T follicular helper cell (primary cell): ENCODE data around the gene LAMC3.

ENCODE experiments used
- DNase-seq: peaks from one replicate; pipeline ENCODE4 v3.0.0-alpha.2; 2020; ENCODE audit warnings: low read depth

LAMC3 gene

DNA sequence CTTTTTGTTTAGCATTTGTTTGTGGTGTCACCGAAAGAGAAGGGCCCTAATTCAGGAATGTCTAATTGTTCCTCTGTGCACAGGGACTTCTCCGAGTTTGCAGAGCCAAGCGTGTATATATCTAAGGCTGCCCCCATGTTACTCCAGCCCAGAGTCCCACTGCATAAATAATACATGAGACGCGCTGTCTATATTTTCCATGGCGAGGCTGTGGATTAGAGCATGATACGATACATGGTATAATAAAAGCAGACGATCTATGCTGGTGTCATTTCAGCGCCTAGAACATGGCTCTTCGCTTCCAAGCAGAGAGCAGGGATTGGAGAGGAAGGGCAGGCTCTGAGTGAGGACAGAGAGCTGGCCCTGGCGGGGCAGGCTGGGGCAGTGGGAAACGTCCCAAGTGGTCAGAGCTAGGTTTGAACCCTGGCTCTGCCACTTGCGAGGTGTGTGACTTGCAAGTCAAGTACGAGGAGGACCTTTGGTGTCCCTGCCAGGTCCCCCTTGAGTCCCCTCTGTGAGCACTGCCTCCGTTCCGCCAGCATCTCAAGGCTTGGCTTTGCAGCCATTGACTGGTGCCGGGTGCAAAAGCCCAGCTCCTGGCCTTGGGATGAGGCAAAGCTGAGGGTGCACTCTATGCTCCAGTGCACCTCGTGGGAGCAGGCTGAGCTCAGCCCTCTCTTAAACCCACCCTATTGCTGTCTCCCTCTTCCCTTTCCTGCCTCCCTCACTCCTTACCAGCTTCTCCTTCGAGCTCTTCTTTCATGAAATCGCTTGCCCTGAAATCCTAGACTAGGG, 29.2 kb upstream of the LAMC3 start:
- no peak for DNase-seq

DNA sequence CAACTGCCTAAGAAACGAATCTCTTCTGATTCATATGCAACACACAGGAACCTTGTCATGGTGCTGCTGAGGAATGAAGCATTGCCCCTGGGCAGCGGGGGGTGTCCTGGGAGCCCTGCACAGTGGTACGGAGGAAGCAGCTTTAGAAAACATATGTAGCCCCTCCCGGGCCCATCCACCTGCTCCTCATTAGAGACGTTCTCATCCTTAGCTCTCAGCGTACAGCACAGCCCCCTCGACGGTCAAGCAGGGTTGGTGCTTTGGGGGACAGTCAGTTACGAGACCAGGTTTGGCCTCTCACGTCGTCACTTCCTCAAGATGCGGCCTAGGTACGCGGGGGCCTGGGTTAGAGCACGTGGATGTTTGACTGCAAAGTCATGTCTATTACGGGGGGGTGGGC, 28.4 kb upstream of the LAMC3 start:
- no peak for DNase-seq

DNA sequence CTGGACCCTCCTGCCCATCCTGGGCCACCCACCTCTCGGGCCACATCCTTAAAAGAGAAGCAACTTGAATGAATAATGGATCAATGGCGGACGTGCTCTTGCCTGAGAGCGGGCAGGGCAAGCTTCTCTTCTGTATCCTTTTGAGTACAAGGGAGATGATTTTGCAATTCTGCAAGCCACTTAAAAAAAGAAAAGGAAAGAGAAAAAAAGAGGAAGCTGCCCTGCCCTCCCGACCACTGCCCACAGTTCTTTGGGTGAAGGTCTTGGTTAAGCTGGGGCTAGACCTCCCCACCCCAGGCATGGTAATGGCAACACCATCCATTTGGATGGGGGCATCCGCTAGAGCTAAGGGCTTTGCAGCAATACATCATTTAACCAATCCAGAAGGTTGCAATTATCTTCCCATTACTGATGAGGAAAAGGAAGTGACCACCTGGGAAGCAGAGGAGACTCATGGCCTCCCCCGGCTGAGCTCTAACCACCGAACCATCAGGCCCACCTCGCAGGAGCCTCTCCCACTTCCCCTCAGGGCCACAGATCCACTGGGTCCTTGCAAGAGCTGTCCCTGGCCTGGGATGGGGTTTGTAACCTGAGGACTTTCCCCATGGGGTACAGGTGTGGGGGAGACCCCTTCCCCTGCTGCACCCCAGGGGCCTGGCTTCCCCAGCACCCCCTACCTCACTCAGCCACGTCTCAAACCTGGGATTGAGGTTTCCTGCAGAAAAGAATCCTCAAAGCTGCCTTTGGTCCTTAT, 27.8 kb upstream of the LAMC3 start:
- DNase-seq: no peak

DNA sequence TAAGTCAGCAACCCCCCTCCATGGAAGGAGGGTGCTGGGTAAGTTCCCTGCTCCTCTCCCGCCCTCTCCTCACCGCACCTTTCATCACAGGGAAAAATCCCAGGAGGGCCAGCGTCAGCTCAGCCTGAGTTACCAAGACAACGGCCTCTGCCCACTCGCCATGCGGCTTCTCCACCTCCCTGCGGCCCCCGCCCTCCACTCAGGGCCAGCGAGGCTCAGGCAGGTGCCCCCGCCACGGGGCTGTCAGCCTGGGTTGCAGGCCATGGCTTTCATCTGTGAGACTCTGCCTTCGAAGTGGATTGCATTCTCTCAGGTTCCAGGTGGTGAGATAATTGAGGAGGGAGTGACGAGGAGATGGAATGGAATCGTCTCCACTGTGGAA, 27.2 kb upstream of the LAMC3 start:
- DNase-seq: no peak

DNA sequence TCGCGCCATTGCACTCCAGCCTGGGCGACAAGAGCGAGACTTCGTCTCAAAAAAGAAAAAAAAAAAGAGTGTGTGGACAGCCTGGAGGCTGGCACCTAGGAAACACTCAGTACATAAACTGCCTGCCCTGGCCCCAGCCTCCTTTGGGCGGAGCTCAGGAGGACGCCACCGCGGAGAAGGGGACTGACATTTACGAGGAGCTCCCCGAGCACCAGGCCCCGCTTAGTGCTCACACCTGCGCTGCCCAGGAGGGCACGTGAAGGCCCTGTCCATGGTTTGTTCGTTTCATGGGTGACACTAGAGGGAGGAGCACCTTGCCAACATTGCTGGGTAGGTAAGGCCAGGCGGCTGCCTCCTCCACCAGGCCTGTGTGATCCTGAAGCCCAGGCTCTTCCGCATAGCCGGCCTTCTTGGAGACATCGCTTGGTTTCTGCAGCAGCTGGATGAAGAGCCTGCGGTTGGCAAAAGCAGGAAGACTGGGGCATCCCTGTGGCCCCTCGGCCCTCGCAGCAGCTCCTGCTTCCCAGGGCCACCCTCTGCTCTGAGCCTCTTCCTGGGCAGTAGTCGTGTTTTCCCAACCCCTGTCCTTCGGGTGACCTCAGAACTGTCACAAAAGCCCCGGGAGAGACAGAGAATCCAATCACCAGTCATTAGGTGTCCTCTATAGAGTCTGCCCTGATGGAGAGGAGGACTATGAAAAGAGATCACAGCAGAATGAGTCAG, 26.2 kb upstream of the LAMC3 start:
- DNase-seq: no peak

DNA sequence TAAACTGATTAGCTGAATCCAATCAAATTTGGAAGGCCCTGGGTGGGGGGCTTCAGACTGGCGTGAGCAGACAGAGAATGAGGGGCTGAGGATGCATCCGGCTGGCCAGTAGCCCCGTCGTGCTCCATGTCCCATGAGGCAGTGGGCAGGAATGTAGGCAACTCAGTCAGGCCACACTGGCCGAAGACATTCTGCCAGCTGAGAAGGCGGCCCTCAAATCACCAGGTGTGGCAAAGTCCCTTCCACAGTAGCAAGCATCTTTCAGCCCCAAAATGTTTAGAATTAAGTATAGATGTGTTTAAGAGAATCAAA, 25.7 kb upstream of the LAMC3 start:
- no peak for DNase-seq

DNA sequence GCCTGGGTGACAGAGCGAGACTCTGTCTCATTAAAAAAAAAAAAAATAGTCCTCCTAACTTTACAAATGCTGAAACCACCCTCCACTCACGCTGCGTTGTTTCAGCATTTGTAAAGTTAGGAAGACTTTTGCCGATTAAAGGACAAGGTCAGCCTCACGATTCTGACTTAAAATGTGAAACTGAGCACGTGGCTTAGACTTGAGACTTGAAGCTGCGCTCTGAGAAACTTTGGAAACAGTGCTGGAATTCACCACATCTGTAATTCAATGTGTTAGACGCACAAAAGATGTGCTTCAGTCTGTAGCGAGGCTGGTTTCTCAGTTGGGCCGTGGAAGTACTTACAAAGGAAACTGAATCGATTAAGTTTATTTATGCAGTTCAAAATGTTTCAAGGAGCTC, 25.0 kb upstream of the LAMC3 start:
- no peak for DNase-seq

DNA sequence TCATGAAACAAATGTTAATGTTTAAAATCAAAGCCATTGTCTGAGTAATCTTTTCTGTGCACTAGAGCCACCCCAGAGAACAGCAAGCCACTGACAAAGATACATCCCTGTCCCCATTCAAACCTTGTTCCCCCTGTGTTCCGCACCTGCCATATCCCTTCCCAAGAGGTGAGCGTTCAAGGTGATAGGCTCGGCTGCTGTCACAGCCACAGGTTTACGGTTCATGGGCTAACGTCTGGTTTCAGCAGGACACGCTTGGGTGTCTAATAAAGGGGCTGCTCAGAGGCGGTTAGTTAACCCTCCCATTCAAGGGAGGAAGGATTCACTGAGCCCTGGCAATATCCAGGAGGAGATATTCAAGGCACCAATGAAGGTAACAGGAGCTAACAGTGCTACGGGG, 24.5 kb upstream of the LAMC3 start:
- DNase-seq: no peak

DNA sequence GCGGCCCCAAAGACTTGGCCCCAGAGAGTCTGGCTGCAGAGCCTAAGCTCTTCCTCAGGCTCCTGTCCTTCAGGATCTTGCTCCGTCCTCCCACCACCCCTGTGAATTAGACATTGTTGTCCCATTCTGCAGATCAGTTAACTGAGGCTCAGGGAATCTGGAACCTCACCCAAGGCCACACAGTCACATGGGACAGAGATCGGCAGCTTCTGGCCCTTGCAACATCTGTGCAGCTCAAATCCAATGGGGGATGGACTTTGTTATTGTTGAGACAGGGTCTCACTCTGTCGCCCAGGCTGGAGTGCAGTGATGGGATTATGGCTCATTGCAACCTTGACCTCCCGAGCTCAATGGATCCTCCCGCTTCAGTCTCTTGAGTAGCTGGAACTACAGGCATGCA, 23.9 kb upstream of the LAMC3 start:
- no peak for DNase-seq

DNA sequence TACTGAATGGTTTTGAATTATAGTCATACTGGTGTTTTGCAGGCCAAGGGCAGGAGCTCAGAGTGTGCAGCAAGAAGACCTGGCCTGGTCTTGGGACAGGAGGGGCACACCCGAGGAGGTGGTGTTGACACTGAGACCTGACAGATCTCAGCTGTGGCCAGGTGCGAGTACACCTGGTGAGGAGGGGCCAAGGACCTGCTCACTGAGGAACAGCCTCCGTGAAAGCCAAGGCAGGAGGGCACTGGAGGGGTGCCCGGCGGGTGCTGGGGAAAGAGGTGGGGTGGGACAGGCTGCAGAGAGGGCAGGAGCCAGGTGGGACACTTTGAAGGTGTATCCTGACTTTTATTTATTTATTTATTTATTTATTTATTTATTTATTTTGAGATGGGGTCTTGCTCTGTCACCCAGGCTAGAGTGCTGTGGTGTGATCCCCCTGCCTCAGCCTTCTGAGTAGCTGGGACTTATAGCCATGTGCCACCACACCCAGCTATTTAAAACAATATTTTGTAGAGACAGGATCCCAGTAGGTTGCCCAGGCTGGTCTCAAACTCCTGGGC, 23.3 kb upstream of the LAMC3 start:
- no peak for DNase-seq

DNA sequence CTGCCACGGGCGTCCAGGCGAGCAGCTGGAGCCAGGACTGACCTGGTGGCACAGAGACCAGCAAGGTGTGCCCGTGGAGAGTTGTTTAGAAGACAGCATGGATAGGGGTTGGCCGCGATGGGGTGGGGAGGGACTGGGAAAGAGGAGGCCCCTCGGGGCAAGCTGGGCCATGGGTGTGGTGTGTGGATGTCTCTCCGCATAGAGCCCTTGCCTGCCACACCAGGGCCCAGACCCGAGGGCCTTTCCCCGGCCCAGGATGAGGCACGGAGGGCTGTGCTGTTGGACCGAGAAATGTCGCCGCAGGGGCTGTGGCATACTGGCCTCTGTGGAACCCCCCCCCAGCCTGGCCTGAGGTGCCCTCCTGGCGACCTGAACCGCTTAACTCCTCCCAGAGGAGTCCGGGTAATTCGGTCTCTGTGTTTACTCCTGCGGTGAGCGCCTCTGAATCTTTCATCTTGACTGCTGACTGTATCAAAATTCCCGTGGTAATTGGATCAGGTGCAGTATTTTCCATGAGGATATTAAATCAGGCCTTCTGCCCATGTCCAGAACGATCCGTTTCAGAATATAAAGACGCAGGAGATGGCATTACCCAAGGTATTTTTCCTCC, 22.5 kb upstream of the LAMC3 start:
- DNase-seq: no peak

DNA sequence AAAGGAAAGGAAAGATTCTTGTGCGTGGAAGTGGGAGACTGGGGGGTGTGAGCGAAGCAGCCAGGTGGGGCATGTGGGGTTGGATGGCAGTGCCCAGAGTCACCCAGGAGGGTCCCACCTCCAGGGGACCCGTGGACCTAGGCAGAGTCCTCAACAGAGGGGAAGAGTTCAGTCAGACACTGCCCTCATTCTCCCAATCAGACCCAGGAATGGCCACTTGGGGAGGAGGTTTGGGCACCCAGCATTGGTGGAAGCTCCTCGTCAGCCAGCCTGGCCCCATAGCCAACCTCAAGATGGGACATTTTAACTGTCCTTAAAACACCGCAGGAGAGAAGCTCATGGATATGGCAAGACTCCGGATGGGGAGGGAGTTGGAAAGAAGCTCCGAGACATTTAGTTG, 21.9 kb upstream of the LAMC3 start:
- DNase-seq: no peak

DNA sequence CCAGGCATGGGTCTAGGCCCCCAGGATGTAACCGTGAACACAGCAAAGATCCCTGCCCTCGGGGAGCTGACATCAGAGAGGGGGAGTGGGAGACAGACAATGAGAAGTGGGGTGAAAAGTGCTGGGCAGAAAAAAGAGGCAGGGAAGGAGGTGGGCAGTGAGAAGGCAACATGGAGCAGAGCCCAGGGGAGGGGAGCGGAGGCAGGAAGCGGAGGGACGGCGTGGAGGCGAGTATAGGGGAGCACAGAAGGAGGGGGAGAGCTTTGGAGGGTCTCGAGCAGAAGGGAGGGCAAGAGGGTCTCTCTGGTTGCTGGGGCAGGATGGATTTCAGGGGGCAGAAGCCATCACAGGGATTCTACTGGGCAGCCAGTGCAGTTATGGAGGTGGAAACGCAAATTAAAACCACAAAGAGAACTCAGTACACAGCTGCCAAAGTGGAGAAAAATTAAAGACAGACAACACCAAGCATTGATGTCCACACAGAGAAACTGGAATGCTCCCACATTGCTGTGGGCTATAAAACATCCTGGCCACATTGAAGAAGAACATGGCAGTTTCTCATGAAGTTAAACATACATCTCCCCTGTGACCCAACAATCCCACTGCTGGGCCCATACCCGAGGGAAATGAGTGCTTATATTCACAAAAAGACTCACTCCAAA, 21.1 kb upstream of the LAMC3 start:
- DNase-seq: no peak

DNA sequence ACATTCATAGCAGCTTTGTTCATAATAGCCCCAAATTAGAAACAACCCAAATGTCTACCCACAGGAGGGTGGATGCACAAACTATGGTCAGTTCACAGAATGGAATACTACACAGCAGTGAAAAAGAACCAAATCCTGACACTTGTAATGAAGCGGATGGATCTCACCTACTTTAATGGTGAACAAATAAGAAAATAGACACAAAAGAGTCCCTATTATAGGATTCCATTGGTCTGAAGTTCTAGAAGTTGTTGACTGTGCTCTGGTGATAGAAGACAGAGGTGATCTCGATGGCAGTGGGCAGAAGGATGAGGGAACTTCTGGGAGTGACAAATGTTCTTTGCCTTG, 20.6 kb upstream of the LAMC3 start:
- DNase-seq: no peak

DNA sequence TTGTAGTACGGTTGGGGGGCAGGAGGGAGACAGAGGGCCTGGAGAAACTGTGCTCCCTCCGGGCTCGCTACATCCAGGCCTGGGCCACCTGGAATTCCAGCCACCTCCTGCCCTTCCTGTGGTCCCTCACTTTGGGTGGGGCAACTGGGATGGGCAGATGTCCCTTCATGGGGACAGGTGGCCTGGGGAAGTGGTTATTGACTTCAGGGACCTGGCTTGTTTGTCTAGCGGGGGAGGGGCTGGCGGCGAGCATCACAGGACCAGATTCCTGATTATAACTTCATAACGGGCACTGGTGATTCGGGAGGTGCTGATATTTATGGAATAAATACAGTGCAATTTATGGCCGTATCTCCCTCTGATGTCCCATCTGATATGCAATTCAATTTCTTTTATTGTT, 20.1 kb upstream of the LAMC3 start:
- no peak for DNase-seq

DNA sequence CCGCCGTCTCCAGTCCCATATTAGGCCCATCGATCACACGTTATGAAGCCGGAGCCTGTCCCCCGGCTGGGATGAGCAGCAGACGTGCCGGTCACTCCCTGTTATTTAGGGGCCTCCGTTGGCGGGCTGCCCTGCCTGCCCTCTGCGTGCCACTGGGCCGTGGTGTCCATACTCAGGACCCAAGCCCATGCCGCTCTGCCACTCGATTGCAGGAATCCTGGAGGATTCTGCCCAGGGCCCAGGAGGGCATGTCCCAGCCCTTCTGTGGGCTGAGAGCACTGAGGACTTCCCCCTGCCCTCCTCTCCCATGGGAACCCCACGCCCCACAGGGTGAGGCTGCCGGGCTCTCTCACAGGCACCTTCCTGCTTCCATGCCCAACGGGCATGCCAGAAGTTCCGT, 19.6 kb upstream of the LAMC3 start:
- DNase-seq: no peak

DNA sequence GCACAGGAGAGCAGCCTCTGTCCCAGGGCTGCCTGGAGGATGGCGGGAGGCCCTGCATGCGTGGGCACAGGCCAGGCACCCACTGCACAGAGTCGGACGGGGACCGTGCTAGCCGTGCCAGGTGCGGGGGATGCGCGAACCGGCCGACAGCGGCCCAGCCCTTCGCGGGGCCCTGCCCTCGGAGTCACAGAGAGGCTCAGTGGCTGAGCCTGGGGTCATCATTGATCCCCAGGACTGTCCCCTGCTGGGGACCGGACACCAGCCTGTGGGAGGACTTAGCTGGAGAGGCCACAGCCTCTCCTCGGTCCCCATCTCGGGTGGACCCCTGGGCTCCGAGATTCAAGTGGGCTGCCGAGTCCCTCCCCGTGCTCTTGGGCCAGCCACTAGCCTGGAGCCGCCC, 19.1 kb upstream of the LAMC3 start:
- DNase-seq: no peak

DNA sequence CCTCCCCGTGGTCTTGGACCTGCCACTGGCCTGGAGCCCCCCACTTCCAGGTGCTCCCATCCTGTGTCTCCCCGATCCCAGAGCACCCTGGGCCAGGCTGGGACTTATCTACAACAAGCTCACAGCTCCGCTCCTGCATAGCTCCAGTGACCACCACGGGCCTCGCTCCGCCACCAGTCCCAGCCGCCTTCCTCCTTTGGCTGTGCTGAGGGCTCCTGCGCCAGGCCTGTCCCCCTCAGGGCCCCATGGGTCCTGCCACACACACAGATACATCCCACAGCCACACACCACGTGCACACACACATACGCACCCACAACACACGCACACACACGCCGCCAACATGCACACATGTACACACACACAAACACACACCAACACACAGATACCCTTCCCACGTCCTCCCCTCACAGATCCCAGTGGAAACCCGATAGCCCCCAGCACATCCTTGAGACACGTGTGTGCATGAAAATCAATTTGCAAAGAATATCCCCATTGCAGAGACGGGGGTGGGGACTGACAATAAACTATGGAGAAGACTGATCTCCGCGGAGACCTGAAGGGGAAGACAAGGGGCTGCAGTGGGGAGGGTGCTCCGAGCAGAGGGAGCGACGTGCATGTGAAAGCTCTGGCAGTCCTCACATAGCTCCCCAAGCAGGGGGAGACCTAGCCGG, 18.5 kb upstream of the LAMC3 start:
- no peak for DNase-seq

DNA sequence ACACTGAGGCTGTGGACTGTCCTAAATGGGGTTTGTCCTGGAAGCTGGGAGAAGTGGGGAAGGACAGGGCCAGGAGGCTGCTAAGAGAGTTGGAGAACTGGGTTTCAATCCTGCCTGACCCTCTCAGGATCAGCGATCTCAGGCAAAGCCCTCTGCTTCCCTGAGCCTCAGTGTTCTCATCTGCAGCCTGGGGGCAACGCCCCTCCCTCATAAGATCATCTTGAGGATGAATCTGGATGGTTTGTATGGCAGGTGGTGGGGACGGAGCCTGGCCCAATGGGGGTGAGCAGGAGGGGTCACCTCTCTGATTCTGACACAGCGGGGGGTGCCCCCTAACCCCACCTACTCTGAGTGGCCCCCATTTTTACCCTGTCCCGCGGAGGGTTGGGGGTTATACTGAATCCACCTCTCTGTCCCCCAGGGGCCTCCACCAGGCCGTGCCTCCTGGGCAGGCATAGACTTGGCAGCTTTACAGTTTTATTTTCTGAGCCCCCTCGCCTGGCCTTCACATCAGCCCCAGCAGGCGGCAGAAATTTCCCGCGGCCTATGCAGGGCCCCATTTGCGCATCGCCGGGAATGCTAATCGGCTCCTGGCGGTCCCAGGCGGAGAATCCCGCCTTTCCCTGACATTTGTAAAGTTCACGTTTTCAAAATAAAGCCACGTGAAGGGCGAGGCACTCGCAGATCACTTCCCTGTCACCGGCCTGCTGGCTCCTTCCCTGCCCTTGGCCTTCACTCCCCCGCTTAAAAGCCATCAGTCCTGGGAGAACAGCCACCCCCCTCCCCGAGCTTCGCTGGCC, 17.8 kb upstream of the LAMC3 start:
- DNase-seq: no peak

DNA sequence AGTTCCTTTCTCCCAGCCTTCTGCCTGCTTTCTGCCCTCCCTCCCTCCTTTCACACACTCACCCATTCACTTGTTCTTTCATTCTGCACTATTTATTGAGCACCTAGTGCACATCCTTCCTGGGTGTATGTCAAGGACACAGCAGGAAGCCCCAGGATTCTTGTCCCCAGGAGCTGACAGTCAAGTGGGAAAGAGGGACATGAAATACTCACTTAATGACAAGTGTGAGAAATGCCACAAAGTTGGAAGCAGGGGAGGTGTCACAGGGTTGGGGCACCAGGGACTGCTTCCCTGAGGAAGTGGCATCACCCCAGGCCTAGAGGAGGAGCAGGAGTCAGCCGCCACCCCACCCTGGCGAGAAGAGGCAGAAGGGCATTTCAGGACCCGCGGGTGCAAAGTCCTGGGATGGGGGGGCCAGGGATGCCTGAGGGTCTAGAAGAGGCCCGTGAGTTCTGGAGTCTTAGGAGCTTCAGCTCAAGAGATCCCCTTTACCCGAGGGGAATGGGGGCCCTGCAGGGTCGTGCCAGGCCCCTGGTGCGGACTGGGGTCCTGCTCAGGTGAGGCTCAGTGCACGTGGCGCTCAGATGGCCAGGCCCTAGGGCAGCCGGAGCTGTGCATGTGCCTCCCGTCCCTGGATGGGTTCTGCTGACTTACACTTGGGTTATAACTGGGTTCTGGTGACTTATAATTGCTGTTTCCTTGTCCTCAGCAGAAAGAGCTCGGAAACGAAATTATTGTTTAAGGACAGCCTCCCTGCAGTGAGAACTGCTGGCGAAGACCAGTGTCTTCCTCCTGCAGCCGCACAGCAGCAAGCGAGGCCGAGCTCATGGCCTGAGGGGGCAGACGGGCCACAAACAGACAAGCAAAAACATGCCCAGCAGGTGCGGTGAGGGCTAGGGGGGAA, 16.9 kb upstream of the LAMC3 start:
- DNase-seq: no peak
